ENCODE results near the gene RICTOR.

Gene RICTOR

GRCh38 chr5:39100301-39100850 lies 26.2 kb upstream of the RICTOR start:
- in situ Hi-C loops (cut with HindIII; ENCODE audit: low sequenced_read_pairs), result no loop called here

GRCh38 chr5:39099831-39100230 lies 25.6 kb upstream of the RICTOR start:
- in situ Hi-C loops (cut with HindIII; ENCODE audit: low sequenced_read_pairs), result no loop called here

- in situ Hi-C loops (cut with HindIII; ENCODE audit: low sequenced_read_pairs), result no loop called here
Observed at GRCh38 chr5:39093352-39093751, 19.2 kb upstream of the RICTOR start.

- in situ Hi-C loops (cut with HindIII; ENCODE audit: low sequenced_read_pairs), result no loop called here
Observed at GRCh38 chr5:39092581-39093351, 18.6 kb upstream of the RICTOR start.

- in situ Hi-C loops (cut with HindIII; ENCODE audit: low sequenced_read_pairs), result no loop called here
Observed at GRCh38 chr5:39091940-39092580, 17.9 kb upstream of the RICTOR start.

- in situ Hi-C loops (cut with HindIII; ENCODE audit: low sequenced_read_pairs), result no loop called here
Observed at GRCh38 chr5:39083968-39084367, 9.8 kb upstream of the RICTOR start.

GRCh38 chr5:39082995-39083394 lies 8.8 kb upstream of the RICTOR start:
- in situ Hi-C loops (cut with HindIII; ENCODE audit: low sequenced_read_pairs), result no loop called here

- in situ Hi-C loops (cut with HindIII; ENCODE audit: low sequenced_read_pairs), result no loop called here
Observed at GRCh38 chr5:39080597-39081204, 6.5 kb upstream of the RICTOR start.

- in situ Hi-C loops (cut with HindIII; ENCODE audit: low sequenced_read_pairs), result no loop called here
Observed at GRCh38 chr5:39080168-39080567, 6.0 kb upstream of the RICTOR start.

- in situ Hi-C loops (cut with HindIII; ENCODE audit: low sequenced_read_pairs), result no loop called here
Observed at GRCh38 chr5:39079147-39079546, 4.9 kb upstream of the RICTOR start.

GRCh38 chr5:39076757-39077728 lies 2.8 kb upstream of the RICTOR start:
- in situ Hi-C loops (cut with HindIII; ENCODE audit: low sequenced_read_pairs), result no loop called here

GRCh38 chr5:39076101-39076756 lies 2.0 kb upstream of the RICTOR start:
- in situ Hi-C loops (cut with HindIII; ENCODE audit: low sequenced_read_pairs), result no loop called here

GRCh38 chr5:39073767-39074016 lies 507 bp downstream of the RICTOR start:
- in situ Hi-C loops (cut with HindIII; ENCODE audit: low sequenced_read_pairs), result no loop called here

- in situ Hi-C loops (cut with HindIII; ENCODE audit: low sequenced_read_pairs), result no loop called here
Observed at GRCh38 chr5:39072925-39073766, 1.1 kb downstream of the RICTOR start.

- in situ Hi-C loops (cut with HindIII; ENCODE audit: low sequenced_read_pairs), result no loop called here
Observed at GRCh38 chr5:39068099-39068498, 6.1 kb downstream of the RICTOR start.

- in situ Hi-C loops (cut with HindIII; ENCODE audit: low sequenced_read_pairs), result no loop called here
Observed at GRCh38 chr5:39064450-39064849, 9.7 kb downstream of the RICTOR start.

GRCh38 chr5:39063037-39063436 lies 11.2 kb downstream of the RICTOR start:
- in situ Hi-C loops (cut with HindIII; ENCODE audit: low sequenced_read_pairs), result no loop called here

- in situ Hi-C loops (cut with HindIII; ENCODE audit: low sequenced_read_pairs), result no loop called here
Observed at GRCh38 chr5:39062530-39062929, 11.7 kb downstream of the RICTOR start.

GRCh38 chr5:39062104-39062503 lies 12.1 kb downstream of the RICTOR start:
- in situ Hi-C loops (cut with HindIII; ENCODE audit: low sequenced_read_pairs), result no loop called here

GRCh38 chr5:39059064-39059463 lies 15.1 kb downstream of the RICTOR start:
- in situ Hi-C loops (cut with HindIII; ENCODE audit: low sequenced_read_pairs), result no loop called here

Measured in DLD1 (cell line).